ENCODE data around the gene PPIF. TPM values are rescaled to one million over a fixed set of nuclear protein-coding genes. Genes with fewer than 3 reads are reported as not detected.

The PPIF gene
- total and polyA plus RNA-seq, 2 of the 4 experiments (the other 2 are of a cell fraction) = 29.2 to 130 TPM

DNA sequence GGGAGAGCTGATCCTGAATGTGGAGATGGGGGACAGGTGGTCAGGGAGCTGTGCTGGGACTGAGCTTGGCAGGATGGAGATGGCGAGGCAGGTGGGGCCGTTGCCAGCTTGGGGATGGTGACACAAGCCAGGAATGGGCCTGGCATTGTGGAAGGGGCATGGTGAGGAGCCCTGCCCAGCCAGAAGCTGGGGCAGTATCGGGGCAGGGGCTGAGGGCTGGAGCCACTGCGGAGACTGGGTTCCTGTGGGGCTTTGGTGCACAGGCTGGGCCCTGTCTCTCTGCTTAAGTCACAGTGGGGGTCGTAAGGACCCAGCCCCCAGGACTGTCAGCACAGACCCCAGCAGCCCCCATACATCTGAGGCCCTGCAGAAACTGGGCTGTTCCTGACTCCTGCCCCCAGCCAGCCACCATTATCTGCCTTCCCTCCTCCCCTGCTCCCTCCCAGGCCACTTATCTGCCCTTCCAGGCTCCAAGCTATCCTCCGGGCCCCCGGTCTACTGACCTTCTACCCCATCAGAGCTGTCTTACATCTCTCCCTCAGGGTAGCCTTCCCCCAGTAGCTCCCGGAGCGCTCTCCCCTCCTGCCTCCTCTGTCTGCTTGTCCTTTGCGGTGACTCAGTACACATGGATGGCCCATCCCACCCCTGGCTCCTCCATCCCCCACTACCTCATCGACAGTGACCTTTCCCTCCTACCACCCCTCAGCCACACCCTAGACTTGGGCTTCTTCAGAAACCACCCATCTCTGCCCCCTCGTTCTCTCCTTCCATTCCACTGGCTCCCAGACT is 44.2 kb downstream of the PPIF start:
- no peak overlapping the region for H2BK120ac ChIP-seq (ENCODE audit: low read depth, low read length)
- H3K14ac ChIP-seq (replicated peaks; ENCODE audit: low read depth, low read length) = no peak overlapping the region
- H3K4me1 ChIP-seq (ENCODE audit: control insufficient read depth, insufficient read depth, low read length) = no peaks in the 10 kb centered on the region; the same call in 1 of the 2 replicates
- H2AK9ac ChIP-seq (replicated peaks; ENCODE audit: low read depth, low read length, poor library complexity) = peak overlapping the region; percentile 74
- no peak overlapping the region for H3K18ac ChIP-seq (ENCODE audit: low read depth, low read length)
- ATAC-seq (ENCODE audit: low read depth) (peak; percentile 40), DNase-seq (no peak)
- no peak overlapping the region for H2AFZ ChIP-seq (replicated peaks; ENCODE audit: low read length, poor library complexity)
- no peak overlapping the region for H4K8ac ChIP-seq (ENCODE audit: low read depth in 2 of 2, low read length in 2 of 2)
- BruUV-seq (replicated peaks) = no TSS peak
- H3K27ac ChIP-seq (ENCODE audit: insufficient read depth, low read length) = no peak overlapping the region
- POLR2A ChIA-PET (ENCODE audit: unreplicated experiment) = no interaction called here
- H3K23ac ChIP-seq (ENCODE audit: low read depth, low read length) = no peak overlapping the region
- no peak overlapping the region for H3K4me3 ChIP-seq (ENCODE audit: insufficient read depth, low read depth, low read length)
- H3K4ac ChIP-seq (ENCODE audit: low read depth, low read length) = 0 out of 2 replicates have a peak overlapping the region, but pooled peaks have one; percentile 9
- dilution Hi-C loops (cut with HindIII; ENCODE audit: low sequenced_read_pairs, unreplicated experiment) (no loop called here), intact Hi-C loops (cut with micrococcal nuclease) (no loop called here), in situ Hi-C loops (cut with MboI; ENCODE audit: low sequenced_read_pairs) (loop anchor here (25.0 kb wide), 1 partner anchor 96 kb away; no protein-coding TSS in a partner anchor)
- H2AK5ac ChIP-seq (ENCODE audit: low read depth, low read length) = 0 out of 2 replicates have a peak overlapping the region, but pooled peaks have one; percentile 16
- no peak overlapping the region for H3K56ac ChIP-seq (ENCODE audit: extremely low read depth, insufficient read depth, low read length)
- H4K5ac ChIP-seq (ENCODE audit: low read depth, low read length) = no peak overlapping the region
- no peak overlapping the region for H2BK15ac ChIP-seq (ENCODE audit: low read depth, low read length)
- H3K79me1 ChIP-seq (ENCODE audit: low read depth in 1 of 2, low read length in 2 of 2) = peaks cover 34 to 46% of the 10 kb centered on the region in 2 experiments
- H3K9me3 ChIP-seq (ENCODE audit: control insufficient read depth, insufficient read depth, low read length) = no peaks in the 10 kb centered on the region
- peaks cover 67% of the 10 kb centered on the region for H3K36me3 ChIP-seq (ENCODE audit: control insufficient read depth, insufficient read depth, low read length)
- no peak overlapping the region for H4K91ac ChIP-seq (ENCODE audit: insufficient read depth, low read depth, low read length)
- peaks cover 8% of the 10 kb centered on the region; the same call in 1 of the 2 replicates for H3K9me1 ChIP-seq (ENCODE audit: insufficient read depth, low read length)
- H3K4me2 ChIP-seq (ENCODE audit: low read depth, low read length) = no peak overlapping the region
- H3K9ac ChIP-seq (ENCODE audit: low read depth, low read length) = no peak overlapping the region
- TF ChIP-seq RAD21 (IDR thresholded peaks at IDR 0.05; ENCODE audit: low read length) = no peak
- TF ChIP-seq BHLHE40 (IDR thresholded peaks at IDR 0.05; ENCODE audit: low read depth, low read length) = no peak
- no peaks in the 10 kb centered on the region for H3K27me3 ChIP-seq (ENCODE audit: control insufficient read depth, insufficient read depth, low read length)
- 88% methylated on average over 9 of the region's 12 CpGs; no CpG with 5 or more reads in 1 of the 2 experiments for WGBS, 2 experiments (ENCODE audit: extremely low coverage in 2 of 2, insufficient read length in 1 of 2)
- H4K20me1 ChIP-seq (ENCODE audit: insufficient read depth, low read length) = 0 out of 2 replicates have a peak, but pooled peaks cover 3% of the 10 kb centered on the region
- H2BK5ac ChIP-seq (ENCODE audit: low read depth, low read length, poor library complexity, severe bottlenecking) = no peak overlapping the region
- H2BK20ac ChIP-seq (ENCODE audit: low read depth, low read length) = no peak overlapping the region
- CTCF ChIA-PET = interaction anchor here (0.6 kb wide), 1 partner anchor 1013 kb away, joined by 3 read pairs; no protein-coding TSS in a partner anchor
